Suprapubic skin (tissue), 3 donors: ENCODE results near the gene ICAM4.

ENCODE experiments used
- EP300 ChIP-seq: sonication (generic); formaldehyde crosslinking; IDR thresholded peaks from one replicate; pipeline ENCODE4 v1.6.1; 2017; ENCODE audit warnings: antibody characterized with exemption
- POLR2A ChIP-seq, 2 donors: fragments of 450-650 bp; IDR thresholded peaks; one replicate each; pipeline ENCODE4 v1.6.1; 2017; ENCODE audit warnings: antibody characterized with exemption in 2 of 2, mild to moderate bottlenecking in 2 of 2, moderate library complexity in 2 of 2
- TF ChIP-seq, protein P1 (sequence below), 2 donors: fragments of 200-600 bp in 1 of 2; fragments of 450-650 bp in 1 of 2; sonication (generic) in 1 of 2; IDR thresholded peaks; one replicate each; pipeline ENCODE4 v1.5.1; 2016 to 2019; ENCODE audit warnings: antibody characterized with exemption in 2 of 2, mild to moderate bottlenecking in 1 of 2, moderate library complexity in 1 of 2

- TF ChIP-seq, protein P1, sequence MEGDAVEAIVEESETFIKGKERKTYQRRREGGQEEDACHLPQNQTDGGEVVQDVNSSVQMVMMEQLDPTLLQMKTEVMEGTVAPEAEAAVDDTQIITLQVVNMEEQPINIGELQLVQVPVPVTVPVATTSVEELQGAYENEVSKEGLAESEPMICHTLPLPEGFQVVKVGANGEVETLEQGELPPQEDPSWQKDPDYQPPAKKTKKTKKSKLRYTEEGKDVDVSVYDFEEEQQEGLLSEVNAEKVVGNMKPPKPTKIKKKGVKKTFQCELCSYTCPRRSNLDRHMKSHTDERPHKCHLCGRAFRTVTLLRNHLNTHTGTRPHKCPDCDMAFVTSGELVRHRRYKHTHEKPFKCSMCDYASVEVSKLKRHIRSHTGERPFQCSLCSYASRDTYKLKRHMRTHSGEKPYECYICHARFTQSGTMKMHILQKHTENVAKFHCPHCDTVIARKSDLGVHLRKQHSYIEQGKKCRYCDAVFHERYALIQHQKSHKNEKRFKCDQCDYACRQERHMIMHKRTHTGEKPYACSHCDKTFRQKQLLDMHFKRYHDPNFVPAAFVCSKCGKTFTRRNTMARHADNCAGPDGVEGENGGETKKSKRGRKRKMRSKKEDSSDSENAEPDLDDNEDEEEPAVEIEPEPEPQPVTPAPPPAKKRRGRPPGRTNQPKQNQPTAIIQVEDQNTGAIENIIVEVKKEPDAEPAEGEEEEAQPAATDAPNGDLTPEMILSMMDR (IDR thresholded peaks at IDR 0.05) = no peak
- TF ChIP-seq POLR2A (IDR thresholded peaks at IDR 0.05) (no peak), EP300 (no peak)
These were observed 7.0 kb downstream of the ICAM4 start for GRCh38 chr19:10293637-10294367.
